Activated naive CD8-positive, alpha-beta T cell (primary cell): ENCODE results near the gene SIRT5.

Experiments used
- H3K27ac Mint-ChIP-seq: one replicate; pipeline ENCODE4 v1.8.0; 2021; ENCODE audit warnings: mixed read lengths
- H3K27me3 Mint-ChIP-seq: one replicate; pipeline ENCODE4 v1.8.0; 2021; ENCODE audit warnings: mixed read lengths
- H3K36me3 Mint-ChIP-seq: one replicate; pipeline ENCODE4 v1.8.0; 2021; ENCODE audit warnings: mixed read lengths
- H3K4me1 Mint-ChIP-seq: one replicate; pipeline ENCODE4 v1.8.0; 2021; ENCODE audit warnings: low read depth, mixed read lengths
- H3K4me3 Mint-ChIP-seq: one replicate; pipeline ENCODE4 v1.8.0; 2021; ENCODE audit warnings: mild to moderate bottlenecking, mixed read lengths
- H3K9me3 Mint-ChIP-seq: one replicate; pipeline ENCODE4 v1.8.0; 2021; ENCODE audit warnings: low read depth, mixed read lengths

The SIRT5 gene

GRCh38 chr6:13591205-13591921 lies 17.0 kb downstream of the SIRT5 start:
- Mint-ChIP-seq H3K36me3 (peaks cover 15% of the 10 kb centered on the region), H3K27ac (no peak overlapping the region), H3K9me3 (no peaks in the 10 kb centered on the region), H3K4me1 (no peaks in the 10 kb centered on the region), H3K4me3 (no peak overlapping the region), H3K27me3 (no peaks in the 10 kb centered on the region)

GRCh38 chr6:13593103-13593502 lies 18.7 kb downstream of the SIRT5 start:
- Mint-ChIP-seq H3K27ac (no peak overlapping the region), H3K36me3 (peaks cover 14% of the 10 kb centered on the region), H3K27me3 (no peaks in the 10 kb centered on the region), H3K4me3 (no peak overlapping the region), H3K4me1 (no peaks in the 10 kb centered on the region), H3K9me3 (no peaks in the 10 kb centered on the region)

GRCh38 chr6:13593720-13594119 lies 19.3 kb downstream of the SIRT5 start:
- H3K27ac Mint-ChIP-seq: no peak overlapping the region

GRCh38 chr6:13597073-13597472 lies 22.7 kb downstream of the SIRT5 start:
- Mint-ChIP-seq H3K36me3 (peaks cover 17% of the 10 kb centered on the region), H3K4me3 (no peak overlapping the region), H3K4me1 (no peaks in the 10 kb centered on the region), H3K9me3 (no peaks in the 10 kb centered on the region), H3K27me3 (no peaks in the 10 kb centered on the region), H3K27ac (no peak overlapping the region)

More at GRCh38 chr6:13593720-13594119, 19.3 kb downstream of the SIRT5 start:
- Mint-ChIP-seq H3K36me3 (peaks cover 16% of the 10 kb centered on the region), H3K4me3 (no peak overlapping the region), H3K9me3 (no peaks in the 10 kb centered on the region), H3K27me3 (no peaks in the 10 kb centered on the region), H3K4me1 (no peaks in the 10 kb centered on the region)

- H3K4me3 Mint-ChIP-seq: no peak overlapping the region
- no peaks in the 10 kb centered on the region for H3K4me1 Mint-ChIP-seq
- peaks cover 15% of the 10 kb centered on the region for H3K36me3 Mint-ChIP-seq
- H3K27ac Mint-ChIP-seq: no peak overlapping the region
- no peaks in the 10 kb centered on the region for H3K27me3 Mint-ChIP-seq
- H3K9me3 Mint-ChIP-seq: no peaks in the 10 kb centered on the region
Measured at GRCh38 chr6:13600036-13600435, 25.6 kb downstream of the SIRT5 start.

- Mint-ChIP-seq H3K27me3 (no peaks in the 10 kb centered on the region), H3K36me3 (peaks cover 11% of the 10 kb centered on the region), H3K4me1 (no peaks in the 10 kb centered on the region), H3K9me3 (no peaks in the 10 kb centered on the region), H3K27ac (no peak overlapping the region), H3K4me3 (no peak overlapping the region)
Measured at GRCh38 chr6:13604135-13604534, 29.7 kb downstream of the SIRT5 start.

- Mint-ChIP-seq H3K4me1 (no peaks in the 10 kb centered on the region), H3K27ac (no peak overlapping the region), H3K27me3 (no peaks in the 10 kb centered on the region), H3K9me3 (no peaks in the 10 kb centered on the region), H3K36me3 (peaks cover 10% of the 10 kb centered on the region), H3K4me3 (no peak overlapping the region)
Measured at GRCh38 chr6:13604546-13605416, 30.4 kb downstream of the SIRT5 start.

GRCh38 chr6:13605634-13606033 lies 31.2 kb downstream of the SIRT5 start:
- no peaks in the 10 kb centered on the region for H3K4me1 Mint-ChIP-seq
- H3K27me3 Mint-ChIP-seq: no peaks in the 10 kb centered on the region
- no peak overlapping the region for H3K27ac Mint-ChIP-seq
- no peaks in the 10 kb centered on the region for H3K9me3 Mint-ChIP-seq
- H3K36me3 Mint-ChIP-seq: peaks cover 8% of the 10 kb centered on the region
- H3K4me3 Mint-ChIP-seq: no peak overlapping the region

- no peaks in the 10 kb centered on the region for H3K27me3 Mint-ChIP-seq
- no peak overlapping the region for H3K4me3 Mint-ChIP-seq
- peak overlapping the region; percentile 46 for H3K27ac Mint-ChIP-seq
- peaks cover 31% of the 10 kb centered on the region for H3K4me1 Mint-ChIP-seq
- H3K9me3 Mint-ChIP-seq: no peaks in the 10 kb centered on the region
- peaks cover 2% of the 10 kb centered on the region for H3K36me3 Mint-ChIP-seq
Measured at GRCh38 chr6:13611715-13612114, 37.3 kb downstream of the SIRT5 start.

GRCh38 chr6:13613029-13613594 lies 38.7 kb downstream of the SIRT5 start:
- Mint-ChIP-seq H3K27ac (peak overlapping the region; percentile 98), H3K27me3 (no peaks in the 10 kb centered on the region), H3K4me1 (peaks cover 42% of the 10 kb centered on the region), H3K9me3 (no peaks in the 10 kb centered on the region), H3K36me3 (peaks cover 5% of the 10 kb centered on the region), H3K4me3 (no peak overlapping the region)

- H3K4me3 Mint-ChIP-seq: peak overlapping the region; percentile 99
- peak overlapping the region; percentile 98 for H3K27ac Mint-ChIP-seq
- H3K27me3 Mint-ChIP-seq: no peaks in the 10 kb centered on the region
- H3K4me1 Mint-ChIP-seq: peaks cover 47% of the 10 kb centered on the region
- H3K36me3 Mint-ChIP-seq: peaks cover 7% of the 10 kb centered on the region
- no peaks in the 10 kb centered on the region for H3K9me3 Mint-ChIP-seq
Measured at GRCh38 chr6:13614126-13614925, 39.9 kb downstream of the SIRT5 start.

- no peaks in the 10 kb centered on the region for H3K27me3 Mint-ChIP-seq
- peaks cover 47% of the 10 kb centered on the region for H3K4me1 Mint-ChIP-seq
- peak within 1 kb of the TSS; percentile 99 for H3K4me3 Mint-ChIP-seq
- H3K27ac Mint-ChIP-seq: peak within 1 kb of the TSS; percentile 98
- H3K36me3 Mint-ChIP-seq: peaks cover 9% of the 10 kb centered on the region
- H3K9me3 Mint-ChIP-seq: no peaks in the 10 kb centered on the region
Measured at GRCh38 chr6:13614926-13615791, 40.8 kb downstream of the SIRT5 start, which contains the start of gene NOL7. Gene NOL7, plus strand, starts transcription at chr6:13615335. Its CDS starts 24 bp downstream, at chr6:13615359.

- Mint-ChIP-seq H3K4me1 (peaks cover 47% of the 10 kb centered on the region), H3K9me3 (no peaks in the 10 kb centered on the region), H3K27me3 (no peaks in the 10 kb centered on the region), H3K4me3 (peak overlapping the region; percentile 99), H3K36me3 (peaks cover 9% of the 10 kb centered on the region), H3K27ac (peak overlapping the region; percentile 98)
Measured at GRCh38 chr6:13615792-13616120, 41.4 kb downstream of the SIRT5 start.

- Mint-ChIP-seq H3K27me3 (no peaks in the 10 kb centered on the region), H3K4me3 (peak overlapping the region; percentile 99), H3K27ac (peak overlapping the region; percentile 98), H3K9me3 (no peaks in the 10 kb centered on the region), H3K4me1 (peaks cover 44% of the 10 kb centered on the region), H3K36me3 (peaks cover 10% of the 10 kb centered on the region)
Measured at GRCh38 chr6:13617066-13617465, 42.7 kb downstream of the SIRT5 start.
